SK-N-SH treated with all-trans-retinoic acid at 6 μM for 48 hours (cell line): ENCODE data around the gene VSNL1.

Experiments
- CSDC2 ChIP-seq: fragments of 250-450 bp; sonication (Bioruptor Pico); IDR thresholded peaks from 2 replicates; pipeline ENCODE4 v1.5.0; 2020; ENCODE audit warnings: mild to moderate bottlenecking, moderate library complexity
- ESRRG ChIP-seq: fragments of 250-450 bp; sonication (Bioruptor Pico); IDR thresholded peaks from 2 replicates; pipeline ENCODE4 v1.6.1; 2021; ENCODE audit warnings: mild to moderate bottlenecking
- OSR1 ChIP-seq: fragments of 250-450 bp; sonication (Bioruptor Pico); IDR thresholded peaks from 2 replicates; pipeline ENCODE4 v1.8.0; 2022; ENCODE audit warnings: moderate library complexity, mild to moderate bottlenecking, inconsistent platforms
- RARB ChIP-seq: fragments of 250-450 bp; sonication (Bioruptor Pico); IDR thresholded peaks from 2 replicates; pipeline ENCODE4 v1.8.0; 2021; ENCODE audit warnings: mild to moderate bottlenecking, moderate library complexity
- ZNF565 ChIP-seq: fragments of 450-650 bp; formaldehyde crosslinking; conservative IDR thresholded peaks from 2 replicates; pipeline ENCODE4 v1.5.0; 2020; ENCODE audit warnings: low read depth, mild to moderate bottlenecking, moderate library complexity
- TF ChIP-seq, protein P1 (sequence below): fragments of 250-450 bp; sonication (Bioruptor Pico); IDR thresholded peaks from 2 replicates; pipeline ENCODE4 v1.5.1; 2021; ENCODE audit warnings: mild to moderate bottlenecking, moderate library complexity

The VSNL1 gene

GRCh38 chr2:17690776-17691175 lies 150.3 kb downstream of the VSNL1 start (continued):
- TF ChIP-seq, protein P1, sequence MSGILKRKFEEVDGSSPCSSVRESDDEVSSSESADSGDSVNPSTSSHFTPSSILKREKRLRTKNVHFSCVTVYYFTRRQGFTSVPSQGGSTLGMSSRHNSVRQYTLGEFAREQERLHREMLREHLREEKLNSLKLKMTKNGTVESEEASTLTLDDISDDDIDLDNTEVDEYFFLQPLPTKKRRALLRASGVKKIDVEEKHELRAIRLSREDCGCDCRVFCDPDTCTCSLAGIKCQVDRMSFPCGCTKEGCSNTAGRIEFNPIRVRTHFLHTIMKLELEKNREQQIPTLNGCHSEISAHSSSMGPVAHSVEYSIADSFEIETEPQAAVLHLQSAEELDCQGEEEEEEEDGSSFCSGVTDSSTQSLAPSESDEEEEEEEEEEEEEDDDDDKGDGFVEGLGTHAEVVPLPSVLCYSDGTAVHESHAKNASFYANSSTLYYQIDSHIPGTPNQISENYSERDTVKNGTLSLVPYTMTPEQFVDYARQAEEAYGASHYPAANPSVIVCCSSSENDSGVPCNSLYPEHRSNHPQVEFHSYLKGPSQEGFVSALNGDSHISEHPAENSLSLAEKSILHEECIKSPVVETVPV, result no peak
- TF ChIP-seq OSR1 (CRISPR knock-in tag), result no peak
- no peak for TF ChIP-seq CSDC2 (CRISPR knock-in tag)
- TF ChIP-seq RARB (CRISPR knock-in tag), result no peak
- TF ChIP-seq ZNF565 (CRISPR knock-in tag), result no peak
- TF ChIP-seq ESRRG, result no peak
